ENCODE measurements around the gene OR5K4.

- TF ChIP-seq CTCF (IDR thresholded peaks at IDR 0.05), result no peak
- TF ChIP-seq JUNB (IDR thresholded peaks at IDR 0.05), result no peak
- TF ChIP-seq SMC3 (IDR thresholded peaks at IDR 0.05), result no peak
- TF ChIP-seq REST (IDR thresholded peaks at IDR 0.05), result no peak
- no peak for TF ChIP-seq KDM5A (IDR thresholded peaks at IDR 0.05)
- no peak for TF ChIP-seq ESRRA (IDR thresholded peaks at IDR 0.05; ENCODE audit: borderline replicate concordance, low read length)
- no peak for TF ChIP-seq CEBPB (IDR thresholded peaks at IDR 0.05)
- no peak for TF ChIP-seq RFX5 (IDR thresholded peaks at IDR 0.05)
- TF ChIP-seq FOSL2 (IDR thresholded peaks at IDR 0.05), result no peak
- no peak for TF ChIP-seq FOSL2 (CRISPR knock-in tag; IDR thresholded peaks at IDR 0.05)
- no peak for TF ChIP-seq RAD21 (conservative IDR thresholded peaks at IDR 0.05 in 1 of 2, IDR thresholded peaks at IDR 0.05 in 1 of 2)
- no peak for TF ChIP-seq NFE2L2 (conservative IDR thresholded peaks at IDR 0.05; ENCODE audit: low read length)
- TF ChIP-seq ZC3H11A (IDR thresholded peaks at IDR 0.05), result no peak
- TF ChIP-seq MYC (IDR thresholded peaks at IDR 0.05; ENCODE audit: borderline replicate concordance, low read length), result no peak
- TF ChIP-seq POLR2A (IDR thresholded peaks at IDR 0.05; ENCODE audit: low read length), result no peak
These were observed 36.7 kb downstream of the OR5K4 start, which contains the start of gene OR5K3 for GRCh38 chr3:98390366-98390765.

Data from A549 (cell line).